Gastrocnemius medialis (tissue), 4 donors: ENCODE data around the gene FBLN2. TPM values are rescaled to one million over a fixed set of nuclear protein-coding genes. Genes with fewer than 3 reads are reported as not detected.
A peak's percentile ranks its signal among the peaks of the same experiment; 100 is the strongest.

Experiments
- ATAC-seq, 2 donors: fragments of 150-250 bp; one replicate each; pipeline ENCODE4 v1.9.1; 2016
- DNase-seq, 2 donors: peaks; one replicate each; pipeline ENCODE4 v3.0.0-alpha.2; 2019
- H3K27ac ChIP-seq, 4 donors: fragments of 200-600 bp; sonication (generic); 1 replicate in 1 of 4; 2 replicates in 3 of 4; pipeline ENCODE4 v1.5.1; 2016 to 2018; ENCODE audit warnings: mild to moderate bottlenecking in 2 of 4, moderate library complexity in 1 of 4
- H3K27me3 ChIP-seq, 3 donors: fragments of 200-600 bp; sonication (generic) in 2 of 3; 1 replicate in 1 of 3; 2 replicates in 2 of 3; pipeline versions ENCODE4 v1.5.1 to v1.6.0; 2016 to 2019; ENCODE audit warnings: mild to moderate bottlenecking in 1 of 3, moderate library complexity in 1 of 3
- H3K36me3 ChIP-seq, 2 donors: fragments of 200-600 bp; sonication (generic) in 1 of 2; one replicate each; pipeline ENCODE4 v1.5.1; 2017 to 2018
- H3K4me1 ChIP-seq, 2 donors: fragments of 200-600 bp; sonication (generic) in 1 of 2; one replicate each; pipeline ENCODE4 v1.5.1; 2016 to 2017; ENCODE audit warnings: mild to moderate bottlenecking in 2 of 2
- H3K4me3 ChIP-seq, 4 donors: fragments of 200-600 bp; sonication (generic) in 3 of 4; 1 replicate in 1 of 4; 2 replicates in 3 of 4; pipeline ENCODE4 v1.5.1; 2016 to 2019; ENCODE audit warnings: mild to moderate bottlenecking in 2 of 4
- H3K9me3 ChIP-seq, 3 donors: fragments of 200-600 bp; sonication (generic) in 2 of 3; 1 replicate in 1 of 3; 2 replicates in 2 of 3; pipeline ENCODE4 v1.5.1; 2016 to 2019
- POLR2A ChIP-seq, 2 donors: fragments of 450-650 bp; IDR thresholded peaks; one replicate each; pipeline ENCODE4 v1.6.1; 2017; ENCODE audit warnings: antibody characterized with exemption in 2 of 2, mild to moderate bottlenecking in 2 of 2, moderate library complexity in 2 of 2
- in situ Hi-C, 4 donors: fragments of 200-750 bp; cut with MboI; loops; one replicate each; pipeline versions ENCODE4 v1.15.0 to v1.8.0; 2017; ENCODE audit warnings: low sequenced_read_pairs in 4 of 4
- intact Hi-C: fragments of 100-400 bp; cut with DNase I; formaldehyde crosslinking; loops from one replicate; pipeline ENCODE4 v1.15.1; 2023; ENCODE audit warnings: low total_unique reads
- total RNA-seq, 4 donors: library from RNA; depleted of rRNA; stranded (reverse); fragments of >200 nt; gene quantifications; one replicate each; pipeline versions ENCODE4 v1.1.0 to v1.2.3, GENCODE V29; 2016
- TF ChIP-seq, protein P1 (sequence below), 5 experiments: fragments of 450-650 bp in 3 of 5; fragments of 200-600 bp in 2 of 5; sonication (generic) in 2 of 5; IDR thresholded peaks in 4 of 5; conservative IDR thresholded peaks in 1 of 5; 1 replicate in 4 of 5; 2 replicates in 1 of 5; pipeline ENCODE4 v1.5.1; 2016 to 2019; ENCODE audit warnings: antibody characterized with exemption in 5 of 5, mild to moderate bottlenecking in 3 of 5, moderate library complexity in 3 of 5

Gene FBLN2
- total RNA-seq, 4 donors from 2014 or later, result 28.9 to 45.7 (median 34.0) TPM

- ATAC-seq (no peak), DNase-seq (no peak)
- Histone ChIP-seq H3K27ac (peak overlapping the region in 2 of 4 donors; percentile 8 to 50), H3K36me3 (no peaks in the 10 kb centered on the region), H3K4me1 (peaks cover 0 to 2% of the 10 kb centered on the region in 2 donors), H3K27me3 (no peaks in the 10 kb centered on the region), H3K4me3 (no peak overlapping the region), H3K9me3 (no peaks in the 10 kb centered on the region)
- no peak for TF ChIP-seq POLR2A (IDR thresholded peaks at IDR 0.05)
- TF ChIP-seq, protein P1, sequence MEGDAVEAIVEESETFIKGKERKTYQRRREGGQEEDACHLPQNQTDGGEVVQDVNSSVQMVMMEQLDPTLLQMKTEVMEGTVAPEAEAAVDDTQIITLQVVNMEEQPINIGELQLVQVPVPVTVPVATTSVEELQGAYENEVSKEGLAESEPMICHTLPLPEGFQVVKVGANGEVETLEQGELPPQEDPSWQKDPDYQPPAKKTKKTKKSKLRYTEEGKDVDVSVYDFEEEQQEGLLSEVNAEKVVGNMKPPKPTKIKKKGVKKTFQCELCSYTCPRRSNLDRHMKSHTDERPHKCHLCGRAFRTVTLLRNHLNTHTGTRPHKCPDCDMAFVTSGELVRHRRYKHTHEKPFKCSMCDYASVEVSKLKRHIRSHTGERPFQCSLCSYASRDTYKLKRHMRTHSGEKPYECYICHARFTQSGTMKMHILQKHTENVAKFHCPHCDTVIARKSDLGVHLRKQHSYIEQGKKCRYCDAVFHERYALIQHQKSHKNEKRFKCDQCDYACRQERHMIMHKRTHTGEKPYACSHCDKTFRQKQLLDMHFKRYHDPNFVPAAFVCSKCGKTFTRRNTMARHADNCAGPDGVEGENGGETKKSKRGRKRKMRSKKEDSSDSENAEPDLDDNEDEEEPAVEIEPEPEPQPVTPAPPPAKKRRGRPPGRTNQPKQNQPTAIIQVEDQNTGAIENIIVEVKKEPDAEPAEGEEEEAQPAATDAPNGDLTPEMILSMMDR (IDR thresholded peaks at IDR 0.05 in 4 of 5, conservative IDR thresholded peaks at IDR 0.05 in 1 of 5), result no peak
- intact Hi-C loops (no loop called here), in situ Hi-C loops (no loop called here)
Measured at GRCh38 chr3:13580256-13581023, 31.5 kb downstream of the FBLN2 start.

DNA sequence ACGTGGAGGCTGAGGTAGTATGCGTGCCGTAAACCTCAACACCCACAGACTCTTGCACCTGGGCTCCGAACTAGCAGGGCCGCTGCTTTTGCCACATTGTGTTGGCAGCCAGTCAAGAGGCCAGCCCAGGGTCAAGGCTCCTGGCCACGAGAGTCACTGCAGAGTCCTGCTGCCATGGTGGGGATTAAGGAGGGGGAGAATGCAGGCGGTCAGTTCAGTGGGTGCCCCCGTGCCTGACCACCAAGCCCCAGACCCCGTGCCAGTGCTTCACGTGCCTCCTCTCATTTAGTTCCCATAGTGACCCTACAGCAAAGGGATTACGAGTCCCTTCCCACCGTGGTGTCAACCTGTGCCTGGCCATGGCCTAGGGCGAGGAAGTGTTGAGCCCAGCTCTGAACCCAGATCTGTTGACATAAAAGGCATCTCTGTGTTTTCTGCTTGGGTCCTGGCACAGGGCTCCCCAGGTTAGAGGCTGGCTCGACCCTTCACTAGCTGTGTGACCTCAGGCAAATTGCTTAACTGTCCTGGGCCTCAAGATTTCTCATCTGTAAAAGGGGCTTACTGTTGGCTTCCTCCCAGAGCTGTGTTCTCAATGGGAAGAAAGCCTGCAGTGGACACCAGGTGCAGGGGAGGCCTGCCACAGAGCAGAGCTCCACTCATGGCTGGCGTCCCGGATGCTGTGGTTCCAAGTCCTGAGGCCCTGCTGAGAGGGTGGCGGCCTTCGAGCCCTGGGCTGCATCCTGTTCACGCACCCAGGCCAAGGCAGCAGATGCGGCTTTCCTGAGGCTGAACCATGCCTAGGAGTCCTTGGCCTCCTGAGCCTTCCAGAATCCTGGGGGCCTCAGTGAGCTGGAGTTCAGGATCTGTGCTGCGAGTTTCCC lies 32.8 kb downstream of the FBLN2 start:
- Histone ChIP-seq H3K4me1 (no peaks in the 10 kb centered on the region), H3K9me3 (no peaks in the 10 kb centered on the region), H3K4me3 (no peak overlapping the region), H3K27me3 (no peaks in the 10 kb centered on the region), H3K36me3 (no peaks in the 10 kb centered on the region), H3K27ac (peak overlapping the region in 1 of 4 donors; percentile 33)
- intact Hi-C loops (no loop called here), in situ Hi-C loops (no loop called here)
- no peak for TF ChIP-seq POLR2A (IDR thresholded peaks at IDR 0.05)
- TF ChIP-seq, protein P1 (IDR thresholded peaks at IDR 0.05 in 4 of 5, conservative IDR thresholded peaks at IDR 0.05 in 1 of 5), result no peak
- no peak for ATAC-seq
- DNase-seq, result no peak

- no peak for ATAC-seq
- H3K27ac ChIP-seq, result no peak overlapping the region
- intact Hi-C loops, result no loop called here
- no peaks in the 10 kb centered on the region for H3K4me1 ChIP-seq
- no peaks in the 10 kb centered on the region for H3K27me3 ChIP-seq
- DNase-seq, result no peak
- no peaks in the 10 kb centered on the region for H3K9me3 ChIP-seq
- TF ChIP-seq, protein P1 (IDR thresholded peaks at IDR 0.05 in 4 of 5, conservative IDR thresholded peaks at IDR 0.05 in 1 of 5), result no peak
- TF ChIP-seq POLR2A (IDR thresholded peaks at IDR 0.05), result no peak
- H3K4me3 ChIP-seq, result no peak overlapping the region
- no peaks in the 10 kb centered on the region for H3K36me3 ChIP-seq
- in situ Hi-C loops, result no loop called here
Measured at GRCh38 chr3:13582366-13583250, 33.7 kb downstream of the FBLN2 start.

DNA sequence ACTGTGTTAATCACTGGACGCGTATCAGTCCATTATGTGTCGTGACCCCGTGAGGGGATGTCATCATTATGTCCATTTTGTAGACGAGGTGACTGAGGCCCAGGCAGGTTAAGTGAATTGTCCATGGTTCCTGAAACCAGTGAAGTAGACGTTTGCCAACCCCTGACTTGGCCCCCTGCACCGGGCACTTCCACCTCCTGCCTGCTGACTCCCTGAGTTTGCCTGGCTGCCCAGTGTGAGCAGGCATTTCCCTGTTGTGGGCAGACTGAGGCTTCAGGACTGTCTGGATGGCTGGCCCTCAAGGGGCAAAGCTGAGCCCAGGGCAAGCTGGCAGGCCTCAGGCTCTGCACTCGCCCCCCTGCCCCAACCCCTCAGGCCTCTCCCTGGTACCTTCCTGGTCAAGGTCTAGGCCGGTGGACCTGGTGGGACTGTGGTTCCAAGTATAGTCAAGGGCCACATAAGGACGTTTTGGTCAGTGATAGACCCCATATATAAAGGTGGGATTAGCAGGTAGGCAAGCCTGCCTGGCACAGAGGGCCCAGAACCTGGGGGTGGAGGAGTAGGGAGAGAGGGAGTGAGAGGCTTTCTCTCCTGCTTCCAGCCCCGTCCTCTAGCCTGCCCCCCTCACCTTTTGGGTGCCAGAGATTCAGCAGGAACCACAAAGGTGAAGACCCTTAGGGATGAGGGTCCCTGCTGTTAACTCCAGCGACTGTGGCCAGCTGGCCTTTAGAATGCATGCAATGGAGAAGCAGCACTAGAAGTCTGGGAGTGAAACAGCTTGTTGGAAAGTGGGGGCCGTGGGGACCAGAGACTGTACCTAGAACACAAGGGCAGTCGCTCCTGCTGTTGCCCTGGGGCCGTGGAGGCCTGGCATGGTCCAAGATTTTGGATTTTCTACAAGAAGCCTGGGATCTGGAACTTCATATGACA lies 34.6 kb downstream of the FBLN2 start:
- Histone ChIP-seq H3K9me3 (no peaks in the 10 kb centered on the region), H3K4me3 (no peak overlapping the region), H3K27me3 (no peaks in the 10 kb centered on the region), H3K36me3 (no peaks in the 10 kb centered on the region), H3K4me1 (no peaks in the 10 kb centered on the region), H3K27ac (no peak overlapping the region)
- DNase-seq (no peak), ATAC-seq (no peak)
- intact Hi-C loops (no loop called here), in situ Hi-C loops (no loop called here)
- TF ChIP-seq POLR2A (IDR thresholded peaks at IDR 0.05), result no peak
- TF ChIP-seq, protein P1 (IDR thresholded peaks at IDR 0.05 in 4 of 5, conservative IDR thresholded peaks at IDR 0.05 in 1 of 5), result no peak
